Astrocyte (in vitro differentiated cells and primary cell): ENCODE data around the gene ST3GAL6. TPM values are rescaled to one million over a fixed set of nuclear protein-coding genes. Genes with fewer than 3 reads are reported as not detected.

Experiments used
- DNase-seq: peaks from one replicate; pipeline ENCODE4 v3.0.0-alpha.2; 2010; ENCODE audit warnings: low read depth
- FAIRE-seq: peaks from 2 replicates; lab custom pipeline; 2011; peaks lifted over from hg19 to GRCh38; lab: Jason Lieb, UNC
- H2AFZ ChIP-seq: 2 replicates; pipeline ENCODE4 v1.6.0; 2012; ENCODE audit warnings: low read depth, low read length, inconsistent platforms
- H3K27ac ChIP-seq: 2 replicates; pipeline ENCODE4 v1.5.1; 2011; ENCODE audit warnings: low read depth, low read length, inconsistent platforms
- H3K27me3 ChIP-seq: 2 replicates; pipeline ENCODE4 v1.6.0; 2011; ENCODE audit warnings: low read length, inconsistent platforms; ENCODE audit not compliant: insufficient read depth
- H3K36me3 ChIP-seq: 2 replicates; pipeline ENCODE4 v1.5.1; 2011; ENCODE audit warnings: low read length, inconsistent platforms; ENCODE audit not compliant: insufficient read depth
- H3K4me1 ChIP-seq: 2 replicates; pipeline ENCODE4 v1.5.1; 2011; ENCODE audit warnings: low read length, inconsistent platforms; ENCODE audit not compliant: insufficient read depth
- H3K4me2 ChIP-seq: 2 replicates; pipeline ENCODE4 v1.6.0; 2012; ENCODE audit warnings: low read length, inconsistent platforms
- H3K4me3 ChIP-seq: 2 replicates; pipeline ENCODE4 v1.5.1; 2011; ENCODE audit warnings: low read depth, mild to moderate bottlenecking, low read length, inconsistent platforms; ENCODE audit not compliant: insufficient read depth
- H3K79me2 ChIP-seq: 2 replicates; pipeline ENCODE4 v1.6.0; 2012; ENCODE audit warnings: mild to moderate bottlenecking, low read length, inconsistent platforms; ENCODE audit not compliant: insufficient read depth
- H3K9ac ChIP-seq: 2 replicates; pipeline ENCODE4 v1.6.0; 2012; ENCODE audit warnings: mild to moderate bottlenecking, low read length, inconsistent platforms
- H3K9me3 ChIP-seq: 2 replicates; pipeline ENCODE4 v1.5.1; 2012; ENCODE audit warnings: low read depth, mild to moderate bottlenecking, low read length, inconsistent platforms; ENCODE audit not compliant: insufficient read depth
- H4K20me1 ChIP-seq: 2 replicates; pipeline ENCODE4 v1.6.0; 2012; ENCODE audit warnings: low read length, inconsistent platforms; ENCODE audit not compliant: insufficient read depth
- H3K27ac Mint-ChIP-seq: one replicate; pipeline ENCODE4 v1.8.0; 2021; ENCODE audit warnings: mild to moderate bottlenecking, mixed read lengths; ENCODE audit not compliant: unreplicated experiment
- H3K27me3 Mint-ChIP-seq: one replicate; pipeline ENCODE4 v1.8.0; 2021; ENCODE audit warnings: low read depth, mixed read lengths; ENCODE audit not compliant: unreplicated experiment
- H3K36me3 Mint-ChIP-seq: one replicate; pipeline ENCODE4 v1.8.0; 2021; ENCODE audit warnings: low read depth, mixed read lengths; ENCODE audit not compliant: unreplicated experiment
- H3K4me1 Mint-ChIP-seq: one replicate; pipeline ENCODE4 v1.8.0; 2021; ENCODE audit warnings: low read depth, mixed read lengths; ENCODE audit not compliant: unreplicated experiment
- H3K4me3 Mint-ChIP-seq: one replicate; pipeline ENCODE4 v1.8.0; 2021; ENCODE audit warnings: mild to moderate bottlenecking, moderate library complexity, mixed read lengths; ENCODE audit not compliant: unreplicated experiment
- H3K9me3 Mint-ChIP-seq: one replicate; pipeline ENCODE4 v1.8.0; 2021; ENCODE audit warnings: mild to moderate bottlenecking, mixed read lengths; ENCODE audit not compliant: unreplicated experiment
- EZH2 ChIP-seq: IDR thresholded peaks from 2 replicates; pipeline ENCODE4 v1.6.1; 2012; ENCODE audit warnings: mild to moderate bottlenecking, low read length, inconsistent platforms; ENCODE audit not compliant: insufficient read depth
- total RNA-seq: library from RNA; stranded (reverse); gene quantifications from 2 replicates; pipeline ENCODE4 v1.2.1, GENCODE V29; 2021
- TF ChIP-seq, protein P1 (sequence below): IDR thresholded peaks from 2 replicates; pipeline ENCODE4 v1.5.1; 2011; ENCODE audit warnings: low read depth, mild to moderate bottlenecking, inconsistent platforms, low read length, moderate library complexity; ENCODE audit not compliant: insufficient read depth

Gene ST3GAL6
- total RNA-seq, 1 donor from 2014 or later = 4.8 TPM

- FAIRE-seq = no peak
- no peak overlapping the region for H3K27ac ChIP-seq
Measured at GRCh38 chr3:98768961-98769360, 5.8 kb downstream of the ST3GAL6 start.

GRCh38 chr3:98769448-98769847 lies 6.3 kb downstream of the ST3GAL6 start:
- H3K27me3 Mint-ChIP-seq = no peaks in the 10 kb centered on the region
- no peak for TF ChIP-seq EZH2
- TF ChIP-seq, protein P1, sequence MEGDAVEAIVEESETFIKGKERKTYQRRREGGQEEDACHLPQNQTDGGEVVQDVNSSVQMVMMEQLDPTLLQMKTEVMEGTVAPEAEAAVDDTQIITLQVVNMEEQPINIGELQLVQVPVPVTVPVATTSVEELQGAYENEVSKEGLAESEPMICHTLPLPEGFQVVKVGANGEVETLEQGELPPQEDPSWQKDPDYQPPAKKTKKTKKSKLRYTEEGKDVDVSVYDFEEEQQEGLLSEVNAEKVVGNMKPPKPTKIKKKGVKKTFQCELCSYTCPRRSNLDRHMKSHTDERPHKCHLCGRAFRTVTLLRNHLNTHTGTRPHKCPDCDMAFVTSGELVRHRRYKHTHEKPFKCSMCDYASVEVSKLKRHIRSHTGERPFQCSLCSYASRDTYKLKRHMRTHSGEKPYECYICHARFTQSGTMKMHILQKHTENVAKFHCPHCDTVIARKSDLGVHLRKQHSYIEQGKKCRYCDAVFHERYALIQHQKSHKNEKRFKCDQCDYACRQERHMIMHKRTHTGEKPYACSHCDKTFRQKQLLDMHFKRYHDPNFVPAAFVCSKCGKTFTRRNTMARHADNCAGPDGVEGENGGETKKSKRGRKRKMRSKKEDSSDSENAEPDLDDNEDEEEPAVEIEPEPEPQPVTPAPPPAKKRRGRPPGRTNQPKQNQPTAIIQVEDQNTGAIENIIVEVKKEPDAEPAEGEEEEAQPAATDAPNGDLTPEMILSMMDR = no peak
- no peaks in the 10 kb centered on the region for H3K36me3 ChIP-seq
- no peak overlapping the region for H3K27ac Mint-ChIP-seq
- H2AFZ ChIP-seq = no peak overlapping the region
- H3K4me1 ChIP-seq = no peaks in the 10 kb centered on the region
- FAIRE-seq (no peak), DNase-seq (no peak)
- H3K36me3 Mint-ChIP-seq = peaks cover 5% of the 10 kb centered on the region
- no peak overlapping the region for H3K27ac ChIP-seq
- H3K27me3 ChIP-seq = no peaks in the 10 kb centered on the region
- no peak overlapping the region for H3K9ac ChIP-seq
- no peaks in the 10 kb centered on the region for H4K20me1 ChIP-seq
- H3K4me3 Mint-ChIP-seq = no peak overlapping the region
- H3K4me2 ChIP-seq = no peak overlapping the region
- no peak overlapping the region for H3K4me3 ChIP-seq
- no peaks in the 10 kb centered on the region for H3K9me3 ChIP-seq
- H3K4me1 Mint-ChIP-seq = peaks cover 2% of the 10 kb centered on the region
- H3K9me3 Mint-ChIP-seq = no peaks in the 10 kb centered on the region
- no peaks in the 10 kb centered on the region for H3K79me2 ChIP-seq

More at GRCh38 chr3:98768961-98769360, 5.8 kb downstream of the ST3GAL6 start:
- Histone ChIP-seq H2AFZ (no peak overlapping the region), H3K36me3 (no peaks in the 10 kb centered on the region), H3K4me1 (no peaks in the 10 kb centered on the region), H3K9me3 (no peaks in the 10 kb centered on the region), H3K4me3 (no peak overlapping the region), H3K79me2 (no peaks in the 10 kb centered on the region), H3K4me2 (no peak overlapping the region), H3K9ac (no peak overlapping the region), H3K27me3 (no peaks in the 10 kb centered on the region), H4K20me1 (no peaks in the 10 kb centered on the region)
- H3K27me3 Mint-ChIP-seq = no peaks in the 10 kb centered on the region
- no peaks in the 10 kb centered on the region for H3K9me3 Mint-ChIP-seq
- peaks cover 5% of the 10 kb centered on the region for H3K36me3 Mint-ChIP-seq
- peaks cover 3% of the 10 kb centered on the region for H3K4me1 Mint-ChIP-seq
- no peak for DNase-seq
- H3K27ac Mint-ChIP-seq = no peak overlapping the region
- TF ChIP-seq EZH2 = no peak
- TF ChIP-seq, protein P1 = no peak
- no peak overlapping the region for H3K4me3 Mint-ChIP-seq

DNA sequence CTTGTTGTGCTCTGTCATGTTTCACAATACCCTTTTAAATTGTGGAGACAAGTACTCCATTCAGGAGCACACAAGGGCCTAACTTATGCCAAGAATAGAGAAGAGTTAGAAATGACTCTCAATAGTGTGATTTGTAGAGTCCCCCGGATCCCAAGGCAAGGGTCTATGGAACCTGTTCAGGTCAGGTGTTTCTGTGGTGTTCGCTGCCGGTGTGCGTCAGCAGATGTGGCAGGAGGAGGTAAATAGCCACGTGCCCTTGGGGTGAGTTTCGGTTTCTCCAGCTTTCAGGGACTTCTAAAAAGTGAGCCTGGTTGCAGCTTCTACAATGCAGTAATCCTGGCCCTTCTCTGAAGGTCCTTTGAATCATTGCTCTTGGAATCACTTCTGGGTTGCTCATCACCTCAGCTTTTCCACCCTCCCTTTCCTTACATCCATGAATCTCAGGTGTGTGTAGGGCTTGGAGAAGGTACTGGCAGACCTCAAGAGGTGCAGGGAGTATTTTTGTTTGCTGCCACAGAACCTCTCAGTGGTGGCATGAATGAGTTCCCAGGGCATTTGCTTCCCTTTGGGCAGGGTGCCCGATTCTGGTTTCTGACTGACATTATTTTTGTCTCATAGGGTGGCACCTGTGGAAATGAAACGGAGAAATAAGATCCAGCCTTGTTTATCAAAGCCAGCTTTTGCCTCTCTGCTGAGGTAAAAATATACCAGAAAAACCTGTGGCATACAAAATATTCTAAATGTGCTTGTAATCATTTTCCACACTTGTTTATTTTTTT lies 7.3 kb downstream of the ST3GAL6 start:
- TF ChIP-seq, protein P1 = no peak
- no peak for TF ChIP-seq EZH2
- FAIRE-seq (no peak), DNase-seq (no peak)
- H3K27ac ChIP-seq = no peak overlapping the region
- Mint-ChIP-seq H3K36me3 (peaks cover 8% of the 10 kb centered on the region), H3K27me3 (no peaks in the 10 kb centered on the region), H3K4me3 (no peak overlapping the region), H3K9me3 (no peaks in the 10 kb centered on the region), H3K27ac (no peak overlapping the region), H3K4me1 (no peaks in the 10 kb centered on the region)
- H3K79me2 ChIP-seq = no peaks in the 10 kb centered on the region
- no peak overlapping the region for H2AFZ ChIP-seq
- H4K20me1 ChIP-seq = no peaks in the 10 kb centered on the region
- H3K9me3 ChIP-seq = no peaks in the 10 kb centered on the region
- H3K4me1 ChIP-seq = no peaks in the 10 kb centered on the region
- H3K4me2 ChIP-seq = no peak overlapping the region
- H3K36me3 ChIP-seq = no peaks in the 10 kb centered on the region
- H3K4me3 ChIP-seq = no peak overlapping the region
- H3K27me3 ChIP-seq = no peaks in the 10 kb centered on the region
- no peak overlapping the region for H3K9ac ChIP-seq
